D721Med (cell line): ENCODE measurements around the gene FBXO38.

ENCODE experiments used
- DNase-seq: peaks from one replicate; pipeline ENCODE4 v3.0.0; 2011; ENCODE audit warnings: low spot score; ENCODE audit not compliant: insufficient read length
- FAIRE-seq: peaks from 2 replicates; lab custom pipeline; 2011; peaks lifted over from hg19 to GRCh38; lab: Jason Lieb, UNC
- TF ChIP-seq, protein P1 (sequence below): IDR thresholded peaks from 2 replicates; pipeline ENCODE4 v1.5.1; 2012; ENCODE audit warnings: mild to moderate bottlenecking, control low read depth; ENCODE audit not compliant: insufficient read depth; ENCODE audit errors: missing control alignments

The FBXO38 gene

DNA sequence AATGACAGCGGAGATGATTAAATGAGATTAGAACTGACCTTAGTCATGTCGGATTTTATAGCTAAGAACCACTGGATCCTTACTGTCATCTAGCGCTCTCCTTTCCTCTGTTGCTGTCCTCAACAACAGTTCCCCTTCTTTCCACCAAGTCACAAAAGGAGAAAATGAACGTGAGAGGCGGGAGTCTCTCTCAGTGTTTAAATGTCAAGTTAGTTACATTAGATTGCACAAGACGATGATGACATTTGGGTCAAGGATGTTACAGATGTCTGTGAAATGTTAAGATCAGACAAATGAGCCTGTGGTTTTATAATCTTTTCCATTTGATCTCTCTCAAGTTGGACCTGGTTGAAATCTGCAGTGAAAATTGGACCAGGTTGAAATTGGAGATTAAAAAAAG lies 53.5 kb downstream of the FBXO38 start:
- DNase-seq (no peak), FAIRE-seq (peak; percentile 86)
- TF ChIP-seq, protein P1, sequence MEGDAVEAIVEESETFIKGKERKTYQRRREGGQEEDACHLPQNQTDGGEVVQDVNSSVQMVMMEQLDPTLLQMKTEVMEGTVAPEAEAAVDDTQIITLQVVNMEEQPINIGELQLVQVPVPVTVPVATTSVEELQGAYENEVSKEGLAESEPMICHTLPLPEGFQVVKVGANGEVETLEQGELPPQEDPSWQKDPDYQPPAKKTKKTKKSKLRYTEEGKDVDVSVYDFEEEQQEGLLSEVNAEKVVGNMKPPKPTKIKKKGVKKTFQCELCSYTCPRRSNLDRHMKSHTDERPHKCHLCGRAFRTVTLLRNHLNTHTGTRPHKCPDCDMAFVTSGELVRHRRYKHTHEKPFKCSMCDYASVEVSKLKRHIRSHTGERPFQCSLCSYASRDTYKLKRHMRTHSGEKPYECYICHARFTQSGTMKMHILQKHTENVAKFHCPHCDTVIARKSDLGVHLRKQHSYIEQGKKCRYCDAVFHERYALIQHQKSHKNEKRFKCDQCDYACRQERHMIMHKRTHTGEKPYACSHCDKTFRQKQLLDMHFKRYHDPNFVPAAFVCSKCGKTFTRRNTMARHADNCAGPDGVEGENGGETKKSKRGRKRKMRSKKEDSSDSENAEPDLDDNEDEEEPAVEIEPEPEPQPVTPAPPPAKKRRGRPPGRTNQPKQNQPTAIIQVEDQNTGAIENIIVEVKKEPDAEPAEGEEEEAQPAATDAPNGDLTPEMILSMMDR: no peak

DNA sequence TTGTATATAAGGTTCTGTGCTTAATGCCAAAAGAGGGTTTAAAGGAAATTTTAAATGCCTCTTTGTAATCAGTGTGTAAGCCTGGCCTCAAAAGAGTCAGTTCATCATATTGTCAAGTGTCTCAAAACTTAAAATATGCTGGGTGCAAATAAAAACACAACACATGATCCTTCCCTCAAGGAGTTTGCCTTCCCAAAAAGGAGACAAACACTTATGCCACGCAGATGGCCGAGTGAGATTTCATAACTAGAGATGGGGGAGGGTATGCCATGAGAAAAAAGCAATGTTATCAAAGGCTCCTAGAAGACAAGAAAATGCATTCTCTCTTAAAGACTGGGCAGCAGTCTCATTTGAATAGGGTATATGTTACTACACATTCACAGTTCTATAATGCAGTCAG lies 55.2 kb downstream of the FBXO38 start:
- no peak for FAIRE-seq
- no peak for DNase-seq
- TF ChIP-seq, protein P1: no peak

DNA sequence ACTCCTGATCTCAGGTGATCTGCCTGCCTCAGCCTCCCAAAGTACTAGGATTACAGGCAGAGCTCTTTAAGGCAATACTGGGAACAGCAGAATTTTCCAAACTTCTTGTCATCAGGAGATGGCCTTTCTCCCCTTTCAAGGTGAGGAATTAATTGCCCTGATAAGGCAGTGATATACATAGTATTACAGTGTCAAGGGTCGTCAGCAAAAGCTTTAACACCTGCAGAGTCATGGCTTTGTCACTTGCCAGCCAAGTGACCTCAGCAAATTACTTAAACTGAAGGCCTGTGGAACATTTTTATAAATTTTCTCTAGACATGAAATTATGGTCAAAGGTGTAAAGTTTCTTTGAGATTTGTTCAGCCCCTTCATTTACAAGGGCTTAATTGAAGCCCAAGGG lies 59.5 kb downstream of the FBXO38 start:
- no peak for DNase-seq
- no peak for FAIRE-seq
- TF ChIP-seq, protein P1: no peak

DNA sequence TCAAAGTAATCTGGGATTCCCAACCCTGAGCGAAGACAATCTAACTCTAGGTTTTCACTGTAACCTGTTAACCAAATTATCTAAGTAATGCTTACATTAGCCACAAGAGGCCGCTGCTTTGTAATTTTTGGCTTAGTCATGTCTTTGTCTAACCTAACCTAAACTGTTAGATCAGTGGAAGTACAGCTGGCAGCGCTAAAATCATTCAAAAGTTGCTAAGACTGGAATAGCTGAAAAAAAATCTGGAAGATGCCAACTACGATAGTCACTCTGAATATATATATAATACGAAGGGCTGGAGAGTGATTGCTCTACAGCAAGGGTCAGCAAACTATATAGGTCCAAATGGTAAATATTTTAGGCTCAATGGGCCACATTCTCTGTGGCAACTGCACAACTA lies 60.2 kb downstream of the FBXO38 start:
- DNase-seq: no peak
- no peak for FAIRE-seq
- TF ChIP-seq, protein P1: peak; percentile 79

DNA sequence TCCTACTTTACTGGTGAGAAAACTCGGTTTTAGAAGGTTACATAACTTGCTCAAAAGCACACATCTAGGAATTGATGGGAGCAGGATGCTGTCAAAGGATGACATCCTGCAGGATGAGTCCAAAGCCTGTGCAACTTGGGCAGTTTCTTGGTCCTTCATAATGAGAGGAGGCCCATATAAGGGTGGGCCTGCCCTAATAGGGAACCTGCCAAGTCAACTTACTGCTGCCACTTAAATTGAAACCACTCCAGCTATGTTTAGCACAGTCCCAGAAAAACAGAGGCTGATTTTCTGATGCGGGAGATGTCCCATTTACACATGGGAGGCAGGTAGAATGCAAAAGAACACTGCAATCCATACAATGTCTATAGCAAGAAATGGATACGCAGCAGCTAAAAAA lies 61.8 kb downstream of the FBXO38 start:
- FAIRE-seq: no peak
- no peak for DNase-seq
- TF ChIP-seq, protein P1: no peak

DNA sequence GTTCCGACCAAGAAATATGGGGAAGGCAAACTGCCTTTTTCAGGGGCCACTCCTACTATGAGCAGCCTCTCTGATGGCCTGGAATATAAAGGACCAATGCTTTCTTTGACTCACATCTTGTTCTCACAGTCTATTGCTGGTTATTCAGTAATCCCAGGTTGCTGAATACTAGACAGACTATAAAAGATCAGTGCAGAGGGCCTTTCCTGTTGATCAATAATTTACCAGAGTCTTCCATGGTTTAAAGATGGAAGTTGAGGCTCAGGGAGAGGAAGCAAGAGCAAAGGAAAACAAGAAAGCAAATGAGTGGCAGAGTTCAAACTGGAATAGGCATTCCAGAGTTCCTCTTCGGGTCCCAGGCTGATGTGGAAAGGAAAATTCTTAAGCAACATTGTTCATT lies 62.9 kb downstream of the FBXO38 start:
- DNase-seq (no peak), FAIRE-seq (no peak)
- TF ChIP-seq, protein P1: no peak

DNA sequence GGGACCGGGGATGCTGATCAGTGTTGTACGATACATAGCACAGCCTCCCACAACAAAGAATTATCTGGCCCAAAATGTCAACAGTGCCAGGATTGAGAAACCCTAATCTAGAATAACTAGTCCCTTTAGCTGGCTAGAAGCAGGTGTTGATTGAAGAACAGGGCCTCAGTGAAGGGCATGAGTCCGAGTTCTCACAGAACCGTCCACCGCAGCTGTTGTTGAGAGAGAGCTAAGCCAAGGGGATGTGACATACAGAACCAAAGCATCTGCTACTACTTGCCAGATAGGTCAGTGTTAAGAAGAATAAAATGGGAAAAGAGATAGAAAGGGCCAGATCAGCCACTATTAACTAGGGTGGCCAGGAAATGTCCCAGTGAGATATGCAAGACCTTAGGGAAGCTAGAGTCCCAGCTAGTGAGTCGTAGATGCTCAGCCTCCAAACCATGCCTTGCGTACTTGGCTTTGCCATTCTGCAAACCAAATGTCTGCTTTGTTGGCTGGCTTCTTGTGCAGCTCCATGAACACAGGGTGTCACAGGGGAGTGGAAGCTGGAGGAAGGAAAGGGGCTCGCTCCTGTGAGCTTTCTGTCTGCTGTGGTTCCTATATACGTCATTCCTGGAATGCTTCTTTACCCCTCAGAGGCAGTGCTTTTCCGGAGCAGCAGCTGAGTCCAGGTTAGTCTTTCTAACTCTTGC lies 68.9 kb downstream of the FBXO38 start:
- no peak for FAIRE-seq
- DNase-seq: no peak
- TF ChIP-seq, protein P1: no peak
